Anterior cingulate cortex (tissue), 58 donors: ENCODE measurements around the gene LINC01488.

ENCODE experiments used
- DNase-seq, 58 donors: peaks; one replicate each; lab custom pipeline; 2025; lab: John Stamatoyannopoulos, UW

Gene LINC01488

DNA sequence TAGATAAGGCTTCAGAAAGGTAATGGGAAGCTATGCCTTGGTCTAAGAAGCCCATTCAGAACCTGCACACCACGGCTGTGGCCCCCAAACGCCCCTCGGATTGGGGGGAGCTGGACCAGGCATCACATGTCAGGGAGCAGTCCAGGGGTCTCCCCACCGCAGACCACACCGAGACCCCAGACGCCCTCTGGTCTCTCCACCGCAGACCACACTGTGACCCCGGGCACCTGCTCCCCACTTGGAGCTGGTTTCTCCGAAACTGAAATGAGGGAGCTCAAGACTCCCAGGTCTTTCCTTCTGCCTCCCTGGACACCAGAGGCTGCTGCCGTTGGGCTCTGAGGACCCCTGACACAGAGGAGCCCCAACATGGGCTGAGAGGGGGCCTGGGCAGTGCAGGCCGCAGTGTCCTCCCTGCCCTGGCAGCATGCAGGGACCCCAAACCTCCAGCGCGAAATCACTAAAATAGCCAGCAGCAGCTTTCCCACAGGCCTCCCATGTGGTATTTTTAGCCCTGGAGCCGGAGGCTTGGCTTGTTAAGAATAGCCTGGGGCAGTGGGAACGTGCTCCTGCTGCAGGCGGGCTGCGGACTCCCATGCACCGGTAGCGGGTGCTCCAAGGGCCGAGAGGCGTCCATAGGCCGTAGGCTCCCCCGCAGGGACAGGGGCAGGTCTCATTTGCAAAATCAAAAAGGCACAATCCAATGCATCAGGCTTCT is 7.7 kb downstream of the LINC01488 start:
- DNase-seq: peak in 8 of 58 donors; percentile 2 to 47 (median 18)

DNA sequence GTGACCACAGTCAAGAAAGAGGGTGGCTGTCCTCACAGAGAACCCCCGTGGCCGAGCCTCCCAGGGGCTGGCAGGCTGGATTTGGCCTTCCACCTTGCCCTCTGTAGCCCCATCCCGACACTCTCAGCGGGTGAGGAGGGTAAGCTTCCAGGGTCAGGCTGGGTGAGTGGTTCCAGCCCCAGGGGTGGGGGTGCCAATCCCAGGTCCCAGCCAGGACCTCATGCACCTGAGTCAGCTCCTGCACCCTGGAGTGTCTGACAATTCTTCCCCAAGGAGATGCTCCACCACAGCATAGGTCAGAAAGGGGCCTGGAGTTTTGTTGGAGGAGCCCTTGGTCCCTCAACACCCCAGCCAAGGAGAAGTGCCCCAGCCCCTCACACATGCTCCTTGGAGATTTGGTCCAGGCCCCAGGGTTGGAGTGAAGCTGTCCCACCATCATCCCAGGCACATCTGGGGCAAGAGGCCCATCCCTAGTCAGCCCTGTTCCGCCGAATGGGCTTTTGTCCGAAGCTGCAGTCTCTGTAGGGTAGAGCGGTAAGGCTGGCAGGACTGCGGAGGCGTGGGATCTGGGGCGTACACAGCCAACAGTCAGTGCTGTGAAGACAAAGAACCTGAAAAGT is 8.4 kb downstream of the LINC01488 start:
- DNase-seq: peak in 1 of 58 donors; percentile 47

DNA sequence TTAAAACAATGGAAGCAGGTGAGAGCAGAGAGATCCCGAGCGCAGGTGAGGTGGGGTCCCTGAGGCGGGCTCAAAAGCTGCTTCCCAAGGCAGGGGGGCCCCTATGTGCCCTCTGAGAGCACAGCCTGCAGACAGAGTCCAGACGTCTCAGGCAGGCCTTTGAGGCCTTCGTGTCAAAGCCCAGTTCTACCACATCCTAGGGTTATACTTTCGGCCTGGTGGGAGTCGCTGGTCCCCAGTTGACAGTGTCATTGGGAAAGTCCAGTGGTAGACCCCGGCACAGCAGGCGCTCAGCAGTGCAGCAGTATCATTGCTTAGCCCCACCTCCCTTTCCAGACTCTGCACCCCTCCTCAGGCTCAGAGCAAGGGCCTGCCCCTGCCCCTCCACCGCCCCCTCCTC is 9.1 kb downstream of the LINC01488 start:
- DNase-seq: no peak

GRCh38 chr11:69491071-69492031 is 9.9 kb downstream of the LINC01488 start:
- DNase-seq: no peak

DNA sequence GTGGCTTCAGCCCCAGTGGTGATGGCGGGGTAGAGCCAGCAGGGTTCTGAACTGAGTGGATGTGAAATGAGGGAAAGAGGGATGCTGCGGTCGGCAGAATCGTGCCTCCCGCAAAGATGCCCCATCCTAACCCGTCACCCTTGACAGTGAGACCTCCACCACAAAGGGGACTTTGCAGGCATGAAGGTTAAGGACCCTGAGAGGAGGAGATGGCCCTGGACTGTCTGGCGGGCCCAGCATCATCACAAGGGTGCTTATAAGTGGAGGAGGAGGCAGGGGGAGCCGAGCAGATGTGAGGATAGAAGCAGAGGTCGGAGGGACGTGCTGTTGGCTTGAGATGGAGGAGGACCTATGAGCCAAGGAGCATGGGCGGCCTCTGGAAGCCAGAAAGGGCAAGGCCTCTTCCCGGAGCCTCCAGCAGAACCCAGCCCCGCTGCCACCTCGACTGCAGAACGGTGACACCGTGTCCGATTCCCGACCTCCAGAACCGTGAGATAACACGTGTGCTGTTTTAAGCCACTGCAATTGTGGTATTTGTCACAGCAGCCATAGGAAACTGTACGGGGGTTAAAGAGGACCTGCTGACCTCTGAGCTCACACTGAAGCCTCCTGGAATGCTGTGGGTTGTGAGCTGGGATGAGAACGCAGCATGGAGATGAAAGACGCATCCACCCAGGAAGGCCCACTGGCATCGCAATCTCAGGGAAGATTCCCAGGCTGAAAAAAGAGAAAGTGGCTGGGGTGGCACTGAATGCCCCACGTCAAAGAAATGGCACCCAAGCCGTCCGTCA is 10.9 kb downstream of the LINC01488 start:
- DNase-seq: no peak

DNA sequence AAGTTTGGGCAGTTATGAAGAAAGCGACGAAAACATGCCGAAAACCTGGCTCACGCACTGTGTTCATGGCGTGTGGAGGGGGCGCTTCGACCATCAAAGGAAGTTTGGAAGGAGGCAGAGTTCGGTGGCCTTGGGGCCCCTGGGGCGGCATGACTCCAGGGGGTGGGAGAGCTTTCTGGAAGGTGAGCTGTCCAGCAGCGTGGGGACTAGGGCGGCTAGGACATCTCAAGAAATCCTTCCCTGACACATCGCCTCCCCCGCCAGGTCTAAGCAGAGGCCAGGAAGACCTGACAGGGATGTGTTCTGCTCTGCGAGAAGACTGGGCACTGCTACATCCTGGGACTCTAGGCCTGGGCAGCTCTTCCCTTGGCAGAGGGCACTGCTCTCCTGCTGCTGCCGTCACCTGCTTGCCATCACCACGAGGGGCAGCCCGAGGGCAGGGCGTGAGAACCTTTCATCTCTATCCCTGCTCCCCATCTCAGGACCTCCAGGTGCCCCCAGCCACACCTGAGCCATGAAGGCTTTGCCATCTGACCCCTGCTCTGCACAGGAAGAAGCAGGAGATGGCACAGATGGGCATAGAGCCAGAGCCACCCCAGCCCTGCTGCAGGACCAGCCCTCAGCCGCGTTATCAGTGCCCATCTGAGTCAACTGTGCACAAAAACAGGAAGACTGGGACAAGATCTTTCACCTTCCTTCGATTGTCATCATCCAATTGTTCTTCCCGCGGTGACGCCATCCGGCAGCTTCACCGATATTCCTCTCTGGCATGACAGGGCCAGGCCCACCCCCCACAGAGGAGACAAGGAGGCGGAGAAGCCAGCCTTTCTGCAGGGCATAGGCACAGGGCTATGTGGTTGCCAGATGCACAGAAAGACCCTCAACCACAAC is 12.7 kb downstream of the LINC01488 start:
- DNase-seq: no peak

- DNase-seq: no peak
Measured at GRCh38 chr11:69494851-69495250, 13.4 kb downstream of the LINC01488 start.

GRCh38 chr11:69495441-69496201 is 14.2 kb downstream of the LINC01488 start:
- no peak for DNase-seq

DNA sequence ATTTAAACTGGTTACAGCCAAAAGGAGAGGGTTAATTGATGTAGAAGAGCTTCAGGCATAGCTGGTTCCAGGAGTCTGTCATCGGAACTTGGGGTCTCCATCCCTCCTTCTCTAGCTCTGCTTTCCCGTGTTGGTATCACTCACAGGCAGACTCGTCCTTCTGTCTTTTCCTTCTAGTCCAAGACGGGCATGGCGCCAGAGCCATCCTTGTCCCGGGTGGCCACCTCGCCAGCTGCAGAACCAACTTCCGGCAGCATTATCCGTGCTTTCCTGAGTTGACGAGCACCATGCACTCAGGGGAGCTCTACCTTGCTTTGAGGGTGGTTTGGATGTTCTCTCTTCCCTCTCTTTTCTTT is 14.7 kb downstream of the LINC01488 start:
- DNase-seq: no peak

- DNase-seq: no peak
Measured at GRCh38 chr11:69496631-69497220, 15.3 kb downstream of the LINC01488 start.

DNA sequence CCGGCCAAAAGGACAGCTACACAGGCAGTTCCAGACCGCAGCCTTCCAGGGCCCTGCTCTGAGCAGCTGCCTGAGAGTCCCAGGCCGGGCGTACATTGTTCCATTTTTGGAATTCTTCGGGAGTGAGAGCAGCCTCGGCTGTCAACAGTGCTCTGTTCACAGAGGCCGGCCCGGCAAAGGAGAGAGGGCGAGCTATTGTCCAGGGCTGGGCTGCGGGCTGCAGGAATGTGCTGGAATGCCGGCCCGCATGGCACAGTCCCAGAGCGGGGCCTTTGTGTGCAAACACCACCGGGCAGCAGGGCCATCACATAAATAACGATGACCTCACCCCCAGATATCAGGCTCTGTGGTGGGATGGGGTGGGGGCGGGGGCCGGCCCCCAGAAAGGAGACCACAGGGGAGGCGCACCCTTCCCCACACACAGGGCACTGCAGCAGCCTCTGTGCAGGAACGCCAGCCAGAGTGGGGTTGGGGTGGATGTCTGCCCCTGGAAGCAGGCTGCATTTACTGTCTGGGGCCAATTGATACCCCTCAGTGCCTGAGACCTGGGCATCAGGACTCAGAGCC is 15.8 kb downstream of the LINC01488 start:
- peak in 36 of 58 donors; percentile 9 to 84 (median 34) for DNase-seq

GRCh38 chr11:69498614-69499175 is 17.2 kb downstream of the LINC01488 start:
- no peak for DNase-seq

GRCh38 chr11:69499186-69499917 is 17.9 kb downstream of the LINC01488 start:
- DNase-seq: no peak

GRCh38 chr11:69499918-69500284 is 18.4 kb downstream of the LINC01488 start:
- no peak for DNase-seq

GRCh38 chr11:69500285-69501120 is 19.0 kb downstream of the LINC01488 start:
- DNase-seq: no peak

DNA sequence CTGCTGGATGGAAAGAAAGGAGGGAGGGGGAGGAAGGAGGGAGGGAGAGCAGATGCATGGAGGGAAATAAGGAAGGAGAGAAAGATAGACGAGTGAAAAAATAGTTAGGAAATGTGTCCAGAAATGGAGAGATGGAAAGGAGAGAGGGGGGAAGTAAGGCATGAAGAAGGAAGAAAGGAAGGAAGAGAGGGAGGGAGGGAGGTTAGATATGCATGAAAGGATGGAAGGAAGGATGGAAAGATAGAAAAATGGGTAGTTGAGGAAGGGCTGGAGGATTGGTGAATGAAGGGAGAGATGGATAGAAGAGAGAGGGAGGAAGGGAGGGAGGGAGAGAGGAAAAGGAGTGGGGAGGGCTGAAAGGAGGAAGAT is 19.6 kb downstream of the LINC01488 start:
- DNase-seq: no peak
